Measurements from ENCODE around the gene GMDS. TPM values are rescaled to one million over a fixed set of nuclear protein-coding genes. Genes with fewer than 3 reads are reported as not detected.

The GMDS gene
- total and polyA plus RNA-seq, 2 experiments from 2014 or later, result 30.1 to 36.5 TPM

DNA sequence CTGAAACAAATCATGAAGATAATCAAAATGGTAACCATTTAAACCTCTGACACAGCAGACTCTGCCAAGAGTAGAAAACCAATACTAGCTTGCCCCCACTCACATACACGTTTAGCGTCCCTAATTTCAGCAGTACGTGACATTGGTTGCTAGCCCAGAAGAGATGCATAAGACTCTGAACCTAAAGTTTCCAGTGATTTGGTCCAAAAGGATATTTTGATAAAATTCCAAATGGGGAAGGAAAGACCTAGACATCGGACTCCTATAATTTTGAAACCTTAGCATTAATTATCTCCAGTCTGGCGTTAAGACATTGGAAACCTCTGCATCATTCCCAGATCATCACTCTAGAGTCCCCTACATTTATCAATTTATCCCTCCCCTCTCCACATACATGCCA is 98.1 kb downstream of the GMDS start:
- Histone ChIP-seq H3K27me3 (ENCODE audit: insufficient read depth) (no peaks in the 10 kb centered on the region), H3K27ac (ENCODE audit: low read depth) (no peak overlapping the region), H3K9me2 (ENCODE audit: insufficient read depth) (peaks cover 12% of the 10 kb centered on the region), H3K79me2 (replicated peaks; ENCODE audit: insufficient read depth) (peaks cover 19% of the 10 kb centered on the region), H4K20me1 (replicated peaks; ENCODE audit: insufficient read depth) (no peaks in the 10 kb centered on the region), H2AFZ (no peak overlapping the region), H3F3A (replicated peaks; ENCODE audit: low read depth) (no peaks in the 10 kb centered on the region), H3K4me1 (ENCODE audit: insufficient read depth) (peaks cover 4% of the 10 kb centered on the region), H3K36me3 (ENCODE audit: insufficient read depth) (no peaks in the 10 kb centered on the region), H3K4me3 (no peak overlapping the region), H3K4me2 (no peak overlapping the region)
- H3K9me3 Mint-ChIP-seq, result no peaks in the 10 kb centered on the region
- peaks cover 4% of the 10 kb centered on the region for H3K27me3 Mint-ChIP-seq (ENCODE audit: insufficient read depth, low read depth, poor library complexity)
- ATAC-seq, result no peak
- no peaks in the 10 kb centered on the region for H3K36me3 Mint-ChIP-seq (ENCODE audit: low read depth)
- no peak overlapping the region for H3K4me3 Mint-ChIP-seq
- DNase-seq (ENCODE audit: low spot score), result no peak
- peaks cover 2% of the 10 kb centered on the region; the same call in 2 of the 3 replicates for H3K4me1 Mint-ChIP-seq
- no peak overlapping the region; the same call in 1 of the 2 replicates for H3K27ac Mint-ChIP-seq
- TF ChIP-seq STAT1 (IDR thresholded peaks at IDR 0.05; ENCODE audit: unreplicated experiment) (no peak), NANOG (IDR thresholded peaks at IDR 0.05; ENCODE audit: borderline replicate concordance) (no peak)

GRCh38 chr6:2144210-2144609 is 101.2 kb downstream of the GMDS start:
- no peak for ATAC-seq
- Histone ChIP-seq H3K27me3 (ENCODE audit: insufficient read depth) (no peaks in the 10 kb centered on the region), H3K36me3 (ENCODE audit: insufficient read depth) (no peaks in the 10 kb centered on the region), H3K4me1 (ENCODE audit: insufficient read depth) (peaks cover 28% of the 10 kb centered on the region), H2AFZ (no peak overlapping the region), H3K4me2 (no peak overlapping the region), H3K9me2 (ENCODE audit: insufficient read depth) (peaks cover 14% of the 10 kb centered on the region), H4K20me1 (replicated peaks; ENCODE audit: insufficient read depth) (no peaks in the 10 kb centered on the region), H3K79me2 (replicated peaks; ENCODE audit: insufficient read depth) (peaks cover 18% of the 10 kb centered on the region; the same call in 1 of the 2 replicates), H3K4me3 (no peak overlapping the region), H3F3A (replicated peaks; ENCODE audit: low read depth) (no peaks in the 10 kb centered on the region), H3K27ac (ENCODE audit: low read depth) (no peak overlapping the region)
- no peak overlapping the region for H3K4me3 Mint-ChIP-seq
- no peak overlapping the region for H3K27ac Mint-ChIP-seq
- no peak for TF ChIP-seq CREB1 (CRISPR knock-in tag; IDR thresholded peaks at IDR 0.05; ENCODE audit: low read depth)
- no peak for TF ChIP-seq REST (IDR thresholded peaks at IDR 0.05; ENCODE audit: unreplicated experiment)
- TF ChIP-seq CTCF (conservative IDR thresholded peaks at IDR 0.05; ENCODE audit: low read depth in 2 of 2), result no peak
- no peak for TF ChIP-seq JUNB (IDR thresholded peaks at IDR 0.05; ENCODE audit: unreplicated experiment)
- no peak for TF ChIP-seq ZNF114 (CRISPR knock-in tag; IDR thresholded peaks at IDR 0.05)
- no peak for TF ChIP-seq NANOG (IDR thresholded peaks at IDR 0.05; ENCODE audit: borderline replicate concordance)
- TF ChIP-seq STAT1 (IDR thresholded peaks at IDR 0.05; ENCODE audit: unreplicated experiment), result no peak
- TF ChIP-seq EZH2 (IDR thresholded peaks at IDR 0.05; ENCODE audit: low read depth, unreplicated experiment), result no peak
- H3K36me3 Mint-ChIP-seq (ENCODE audit: low read depth), result no peaks in the 10 kb centered on the region
- no peak for DNase-seq (ENCODE audit: low spot score)
- H3K27me3 Mint-ChIP-seq (ENCODE audit: insufficient read depth, low read depth, poor library complexity), result peaks cover 4% of the 10 kb centered on the region
- H3K9me3 Mint-ChIP-seq, result no peaks in the 10 kb centered on the region
- H3K4me1 Mint-ChIP-seq, result peaks cover 30% of the 10 kb centered on the region
